Measurements from ENCODE around the gene RPS8.

GRCh38 chr1:44799770-44800584, 24.6 kb downstream of the RPS8 start, which contains the start of gene PLK3:
- no peak for TF ChIP-seq RAD21 (IDR thresholded peaks at IDR 0.05; ENCODE audit: low read depth)
- TF ChIP-seq, protein P1, sequence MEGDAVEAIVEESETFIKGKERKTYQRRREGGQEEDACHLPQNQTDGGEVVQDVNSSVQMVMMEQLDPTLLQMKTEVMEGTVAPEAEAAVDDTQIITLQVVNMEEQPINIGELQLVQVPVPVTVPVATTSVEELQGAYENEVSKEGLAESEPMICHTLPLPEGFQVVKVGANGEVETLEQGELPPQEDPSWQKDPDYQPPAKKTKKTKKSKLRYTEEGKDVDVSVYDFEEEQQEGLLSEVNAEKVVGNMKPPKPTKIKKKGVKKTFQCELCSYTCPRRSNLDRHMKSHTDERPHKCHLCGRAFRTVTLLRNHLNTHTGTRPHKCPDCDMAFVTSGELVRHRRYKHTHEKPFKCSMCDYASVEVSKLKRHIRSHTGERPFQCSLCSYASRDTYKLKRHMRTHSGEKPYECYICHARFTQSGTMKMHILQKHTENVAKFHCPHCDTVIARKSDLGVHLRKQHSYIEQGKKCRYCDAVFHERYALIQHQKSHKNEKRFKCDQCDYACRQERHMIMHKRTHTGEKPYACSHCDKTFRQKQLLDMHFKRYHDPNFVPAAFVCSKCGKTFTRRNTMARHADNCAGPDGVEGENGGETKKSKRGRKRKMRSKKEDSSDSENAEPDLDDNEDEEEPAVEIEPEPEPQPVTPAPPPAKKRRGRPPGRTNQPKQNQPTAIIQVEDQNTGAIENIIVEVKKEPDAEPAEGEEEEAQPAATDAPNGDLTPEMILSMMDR (IDR thresholded peaks at IDR 0.05 in 2 of 3, conservative IDR thresholded peaks at IDR 0.05 in 1 of 3; ENCODE audit: borderline replicate concordance in 1 of 3, insufficient read depth in 1 of 3, low read depth in 2 of 3, low read length in 2 of 3): peak in 2 of 3 experiments; percentile 81 to 91; a peak in 4 of 6 replicates
- TF ChIP-seq MAX (IDR thresholded peaks at IDR 0.05): no peak
- TF ChIP-seq, protein P2, sequence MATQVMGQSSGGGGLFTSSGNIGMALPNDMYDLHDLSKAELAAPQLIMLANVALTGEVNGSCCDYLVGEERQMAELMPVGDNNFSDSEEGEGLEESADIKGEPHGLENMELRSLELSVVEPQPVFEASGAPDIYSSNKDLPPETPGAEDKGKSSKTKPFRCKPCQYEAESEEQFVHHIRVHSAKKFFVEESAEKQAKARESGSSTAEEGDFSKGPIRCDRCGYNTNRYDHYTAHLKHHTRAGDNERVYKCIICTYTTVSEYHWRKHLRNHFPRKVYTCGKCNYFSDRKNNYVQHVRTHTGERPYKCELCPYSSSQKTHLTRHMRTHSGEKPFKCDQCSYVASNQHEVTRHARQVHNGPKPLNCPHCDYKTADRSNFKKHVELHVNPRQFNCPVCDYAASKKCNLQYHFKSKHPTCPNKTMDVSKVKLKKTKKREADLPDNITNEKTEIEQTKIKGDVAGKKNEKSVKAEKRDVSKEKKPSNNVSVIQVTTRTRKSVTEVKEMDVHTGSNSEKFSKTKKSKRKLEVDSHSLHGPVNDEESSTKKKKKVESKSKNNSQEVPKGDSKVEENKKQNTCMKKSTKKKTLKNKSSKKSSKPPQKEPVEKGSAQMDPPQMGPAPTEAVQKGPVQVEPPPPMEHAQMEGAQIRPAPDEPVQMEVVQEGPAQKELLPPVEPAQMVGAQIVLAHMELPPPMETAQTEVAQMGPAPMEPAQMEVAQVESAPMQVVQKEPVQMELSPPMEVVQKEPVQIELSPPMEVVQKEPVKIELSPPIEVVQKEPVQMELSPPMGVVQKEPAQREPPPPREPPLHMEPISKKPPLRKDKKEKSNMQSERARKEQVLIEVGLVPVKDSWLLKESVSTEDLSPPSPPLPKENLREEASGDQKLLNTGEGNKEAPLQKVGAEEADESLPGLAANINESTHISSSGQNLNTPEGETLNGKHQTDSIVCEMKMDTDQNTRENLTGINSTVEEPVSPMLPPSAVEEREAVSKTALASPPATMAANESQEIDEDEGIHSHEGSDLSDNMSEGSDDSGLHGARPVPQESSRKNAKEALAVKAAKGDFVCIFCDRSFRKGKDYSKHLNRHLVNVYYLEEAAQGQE (IDR thresholded peaks at IDR 0.05; ENCODE audit: low read depth): no peak
- TF ChIP-seq EGR1 (IDR thresholded peaks at IDR 0.05; ENCODE audit: low read depth): no peak
- no peak for TF ChIP-seq CEBPB (IDR thresholded peaks at IDR 0.05; ENCODE audit: low read depth)
- TF ChIP-seq POLR2A (IDR thresholded peaks at IDR 0.05; ENCODE audit: borderline replicate concordance, extremely low read depth, insufficient read depth, insufficient read length): peak; percentile 97
- no peak for TF ChIP-seq SIN3A (IDR thresholded peaks at IDR 0.05; ENCODE audit: low read depth)
- no peak for TF ChIP-seq EZH2phosphoT487 (IDR thresholded peaks at IDR 0.05; ENCODE audit: borderline replicate concordance)
- TF ChIP-seq YY1 (IDR thresholded peaks at IDR 0.05; ENCODE audit: extremely low read depth, insufficient replicate concordance, low read depth, low read length): peak; percentile 44
- peak; percentile 44 for TF ChIP-seq TCF7L2 (IDR thresholded peaks at IDR 0.05; ENCODE audit: borderline replicate concordance, extremely low read depth, insufficient read depth, insufficient read length)
- TF ChIP-seq JUND (IDR thresholded peaks at IDR 0.05): no peak

Measured in HCT116 (cell line).